ENCODE measurements around the gene PACS2. TPM values are rescaled to one million over a fixed set of nuclear protein-coding genes. Genes with fewer than 3 reads are reported as not detected.

The PACS2 gene
- total and polyA plus RNA-seq, 2 donors (not counting 1 experiment from before 2014, with no cell fraction given), result 65.6 to 70.7 TPM

- ChIA-PET CTCF (interaction anchor here (1.3 kb wide), 1 partner anchor 12 kb away, joined by 3 read pairs; no protein-coding TSS in a partner anchor), POLR2A (no interaction called here)
- no peak for ATAC-seq (ENCODE audit: low read depth)
Observed at GRCh38 chr14:105384041-105384557, 69.6 kb downstream of the PACS2 start.

More at GRCh38 chr14:105384041-105384557, 69.6 kb downstream of the PACS2 start:
- H3K36me3 ChIP-seq (replicated peaks in 1 of 2; ENCODE audit: control extremely low read depth in 1 of 2, control insufficient read depth in 1 of 2, extremely low read depth in 1 of 2, insufficient read depth in 2 of 2, low read length in 1 of 2), result no peaks in the 10 kb centered on the region
- 98% methylated on average over 23 of the region's 23 CpGs for WGBS (ENCODE audit: insufficient coverage)
- peaks cover 1% of the 10 kb centered on the region for H3K4me1 Mint-ChIP-seq
- H4K20me1 ChIP-seq (ENCODE audit: control insufficient read depth, insufficient read depth, low read length, poor library complexity, severe bottlenecking), result no peaks in the 10 kb centered on the region
- H3K27me3 ChIP-seq (replicated peaks in 1 of 4; ENCODE audit: control extremely low read depth in 1 of 4, control insufficient read depth in 3 of 4, insufficient read depth in 4 of 4, low read length in 3 of 4), result no peaks in the 10 kb centered on the region
- H3K4me3 Mint-ChIP-seq, result no peak overlapping the region
- no peaks in the 10 kb centered on the region for H3K4me1 ChIP-seq (ENCODE audit: control insufficient read depth in 2 of 2, insufficient read depth in 2 of 2, low read length in 2 of 2)
- H3K27ac ChIP-seq (ENCODE audit: low read length in 2 of 2), result no peak overlapping the region
- H3K9me3 Mint-ChIP-seq (ENCODE audit: insufficient read depth), result no peaks in the 10 kb centered on the region
- H3K79me2 ChIP-seq (ENCODE audit: control insufficient read depth, insufficient read depth, low read length), result no peaks in the 10 kb centered on the region
- H3K4me2 ChIP-seq (replicated peaks; ENCODE audit: low read depth, low read length, poor library complexity, severe bottlenecking), result no peak overlapping the region
- no peak overlapping the region for H3K9ac ChIP-seq (ENCODE audit: low read length)
- H3K4me3 ChIP-seq (ENCODE audit: control extremely low read depth in 1 of 5, extremely low read depth in 1 of 5, insufficient read depth in 1 of 5, low read depth in 2 of 5, low read length in 4 of 5), result no peak overlapping the region
- H3K27ac Mint-ChIP-seq, result no peak overlapping the region
- no peaks in the 10 kb centered on the region for H3K9me3 ChIP-seq (ENCODE audit: control extremely low read depth in 1 of 3, control insufficient read depth in 2 of 3, insufficient read depth in 1 of 3, low read length in 2 of 3)
- DNase-seq, result no peak
- H3K27me3 Mint-ChIP-seq, result no peaks in the 10 kb centered on the region
- no peak overlapping the region for H2AFZ ChIP-seq (ENCODE audit: insufficient read depth, low read depth, low read length, poor library complexity, severe bottlenecking)
- intact Hi-C loops (cut with micrococcal nuclease), result no loop called here
- TF ChIP-seq EZH2 (IDR thresholded peaks at IDR 0.05; ENCODE audit: borderline replicate concordance, insufficient read depth, low read depth, low read length, poor library complexity, severe bottlenecking), result no peak
- TF ChIP-seq CTCF (IDR thresholded peaks at IDR 0.05), result no peak
